GM23248 (cell line): Measurements from ENCODE around the gene TM9SF3. TPM values are rescaled to one million over a fixed set of nuclear protein-coding genes. Genes with fewer than 3 reads are reported as not detected.
A peak's percentile ranks its signal among the peaks of the same experiment; 100 is the strongest.

Source experiments
- DNase-seq: peaks from one replicate; pipeline ENCODE4 v3.0.0-alpha.2; 2015
- H2AFZ ChIP-seq: fragments of 200-600 bp; sonication (generic); 2 replicates; pipeline ENCODE4 v1.6.1; 2016; ENCODE audit warnings: antibody characterized with exemption
- H3F3A ChIP-seq: fragments of 200-600 bp; sonication (generic); 2 replicates; pipeline ENCODE4 v1.6.1; 2016; ENCODE audit warnings: mild to moderate bottlenecking, antibody characterized with exemption, mixed run types; ENCODE audit not compliant: insufficient read depth
- H3K27ac ChIP-seq: fragments of 200-600 bp; sonication (generic); 2 replicates; pipeline ENCODE4 v1.5.1; 2016; ENCODE audit warnings: mild to moderate bottlenecking
- H3K27me3 ChIP-seq: fragments of 200-600 bp; sonication (generic); replicated peaks from 2 replicates; pipeline ENCODE4 v1.6.1; 2016; ENCODE audit warnings: mild to moderate bottlenecking; ENCODE audit not compliant: insufficient read depth
- H3K36me3 ChIP-seq: fragments of 200-600 bp; sonication (generic); 2 replicates; pipeline ENCODE4 v1.6.1; 2016; ENCODE audit warnings: low read depth, mild to moderate bottlenecking
- H3K4me1 ChIP-seq: fragments of 200-600 bp; sonication (generic); 2 replicates; pipeline ENCODE4 v1.6.1; 2016; ENCODE audit warnings: mild to moderate bottlenecking; ENCODE audit not compliant: insufficient read depth
- H3K4me2 ChIP-seq: fragments of 200-600 bp; sonication (generic); one replicate; pipeline ENCODE4 v1.6.1; 2016; ENCODE audit warnings: mild to moderate bottlenecking; ENCODE audit not compliant: unreplicated experiment
- H3K4me3 ChIP-seq: fragments of 200-600 bp; sonication (generic); 2 replicates; pipeline ENCODE4 v1.5.1; 2016; ENCODE audit warnings: mild to moderate bottlenecking
- H3K79me2 ChIP-seq: fragments of 200-600 bp; sonication (generic); 2 replicates; pipeline ENCODE4 v1.6.1; 2016; ENCODE audit warnings: mild to moderate bottlenecking; ENCODE audit not compliant: insufficient read depth
- H3K9ac ChIP-seq: fragments of 200-600 bp; sonication (generic); 2 replicates; pipeline ENCODE4 v1.6.1; 2016; ENCODE audit warnings: mild to moderate bottlenecking
- H3K9me2 ChIP-seq: fragments of 200-600 bp; sonication (generic); 2 replicates; pipeline ENCODE4 v1.6.1; 2016; ENCODE audit warnings: mixed run types, mild to moderate bottlenecking, moderate library complexity; ENCODE audit not compliant: insufficient read depth
- H3K9me3 ChIP-seq: fragments of 200-600 bp; sonication (generic); one replicate; pipeline ENCODE4 v1.6.1; 2017; ENCODE audit warnings: low read depth
- H4K20me1 ChIP-seq: fragments of 200-600 bp; sonication (generic); 2 replicates; pipeline ENCODE4 v1.6.0; 2016; ENCODE audit not compliant: insufficient read depth
- EZH2 ChIP-seq: fragments of 200-600 bp; sonication (generic); IDR thresholded peaks from 2 replicates; pipeline ENCODE4 v1.6.1; 2018; ENCODE audit warnings: antibody characterized with exemption, mild to moderate bottlenecking; ENCODE audit not compliant: insufficient read depth, poor library complexity, severe bottlenecking
- EZH2phosphoT487 ChIP-seq: fragments of 200-600 bp; sonication (generic); IDR thresholded peaks from 2 replicates; pipeline ENCODE4 v1.6.1; 2018; ENCODE audit warnings: antibody characterized with exemption, moderate library complexity, mild to moderate bottlenecking, low read depth; ENCODE audit not compliant: insufficient read depth
- WGBS, 2 experiments: methylation state at CpG; one replicate each; pipeline ENCODE4 v1.1.6; 2015 to 2017; ENCODE audit warnings: low lambda C conversion rate in 2 of 2, low coverage in 1 of 2; ENCODE audit errors: missing lambda C conversion rate in 2 of 2; 5-methylcytosine and 5-hydroxymethylcytosine counted together
- in situ Hi-C: fragments of 300-500 bp; cut with MboI; formaldehyde crosslinking; loops from 2 replicates; pipeline ENCODE4 v1.15.0; 2020
- polyA plus RNA-seq: library from polyadenylated mRNA; unstranded; fragments of >200 nt; fragmentation: Nextera tagmentation; extraction: Ambion mirVana; gene quantifications from 2 replicates; pipeline ENCODE4 v1.2.1, GENCODE V29; 2016
- total RNA-seq: library from RNA; depleted of rRNA; stranded (reverse); fragments of >200 nt; shearing (Covaris generic); gene quantifications from 2 replicates; pipeline ENCODE4 v1.2.3, GENCODE V29; 2014

TM9SF3 gene
- total and polyA plus RNA-seq, 2 experiments from 2014 or later: 130 to 175 TPM

DNA sequence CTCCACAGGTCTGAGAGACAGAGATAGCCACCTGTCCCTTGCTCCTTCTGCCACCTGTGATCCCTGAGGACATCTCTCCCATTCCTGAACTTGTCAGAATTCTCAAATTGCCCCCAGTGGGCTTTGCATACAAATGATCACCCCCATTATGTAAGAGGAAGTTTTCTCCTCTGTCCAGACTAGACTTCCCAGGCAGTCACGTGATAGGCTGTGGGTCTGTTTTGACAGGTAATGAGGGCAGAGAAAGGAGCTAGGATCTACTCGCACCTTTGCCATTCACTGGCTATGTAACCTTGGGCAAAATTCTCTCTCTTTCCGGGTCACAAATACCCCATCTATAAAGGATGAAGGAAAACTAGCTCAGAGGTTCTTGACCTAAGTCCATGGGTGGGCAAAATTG lies 21.4 kb upstream of the TM9SF3 start:
- H3K36me3 ChIP-seq: no peaks in the 10 kb centered on the region
- H3F3A ChIP-seq: no peaks in the 10 kb centered on the region
- peaks cover 14% of the 10 kb centered on the region; the same call in 1 of the 2 replicates for H3K27me3 ChIP-seq
- peaks cover 9% of the 10 kb centered on the region; the same call in 1 of the 2 replicates for H3K4me1 ChIP-seq
- no peak overlapping the region for H3K27ac ChIP-seq
- TF ChIP-seq EZH2phosphoT487 (no peak), EZH2 (no peak)
- H3K9ac ChIP-seq: no peak overlapping the region
- H3K9me2 ChIP-seq: no peaks in the 10 kb centered on the region
- H3K4me2 ChIP-seq: no peak overlapping the region
- H3K79me2 ChIP-seq: no peaks in the 10 kb centered on the region
- DNase-seq: no peak
- H3K4me3 ChIP-seq: no peak overlapping the region
- no peaks in the 10 kb centered on the region for H4K20me1 ChIP-seq
- in situ Hi-C loops: no loop called here
- no peaks in the 10 kb centered on the region for H3K9me3 ChIP-seq
- H2AFZ ChIP-seq: no peak overlapping the region
- 58 to 60% methylated on average over 3 of the region's 3 CpGs for WGBS, 2 experiments

DNA sequence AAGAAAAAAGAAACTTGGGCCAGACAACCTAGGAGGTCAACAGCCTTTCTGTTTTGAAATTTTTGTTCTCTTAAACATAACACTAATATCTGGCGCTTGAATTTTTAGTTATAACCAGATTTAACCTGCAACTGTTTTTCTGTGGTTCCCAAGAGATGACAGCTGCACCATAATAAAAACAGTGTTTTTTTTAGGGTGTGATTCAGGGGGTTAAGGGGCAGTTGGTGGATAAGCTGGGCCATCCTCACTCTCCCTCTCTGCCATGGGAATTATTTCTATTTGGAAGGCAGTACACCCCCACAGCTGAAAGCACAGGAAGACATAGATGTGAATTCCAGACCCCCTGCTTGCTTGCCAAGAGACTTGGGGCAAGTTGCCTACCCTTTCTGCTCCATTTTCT lies 20.1 kb upstream of the TM9SF3 start:
- no peak overlapping the region for H3K4me3 ChIP-seq
- DNase-seq: no peak

DNA sequence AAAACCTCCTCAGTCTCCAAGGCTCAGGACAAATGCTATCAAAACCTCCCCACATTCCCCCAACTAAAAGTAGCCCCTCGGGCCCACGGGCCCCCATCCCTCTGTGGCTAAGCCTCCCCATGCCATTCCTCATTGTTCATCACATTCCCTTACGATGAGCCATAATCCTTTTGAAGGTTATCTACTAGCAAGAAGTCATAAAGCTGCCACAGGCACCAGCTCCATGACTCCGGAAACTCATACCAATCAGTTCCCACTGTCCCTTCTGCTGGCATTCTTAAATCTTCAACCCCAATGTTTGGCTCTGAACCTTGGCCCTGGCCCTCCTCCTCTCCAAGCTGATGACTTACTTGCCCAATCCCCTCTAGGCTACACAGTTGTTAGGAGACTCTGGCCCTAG lies 19.4 kb upstream of the TM9SF3 start:
- no peaks in the 10 kb centered on the region for H4K20me1 ChIP-seq
- H2AFZ ChIP-seq: no peak overlapping the region
- peaks cover 14% of the 10 kb centered on the region; the same call in 1 of the 2 replicates for H3K27me3 ChIP-seq
- no peak overlapping the region for H3K27ac ChIP-seq
- WGBS, 2 experiments: 39 to 44% methylated on average over 4 of the region's 4 CpGs
- no peak overlapping the region for H3K4me2 ChIP-seq
- H3K9me3 ChIP-seq: no peaks in the 10 kb centered on the region
- H3K4me1 ChIP-seq: peaks cover 9% of the 10 kb centered on the region; the same call in 1 of the 2 replicates
- no peak overlapping the region for H3K9ac ChIP-seq
- no peaks in the 10 kb centered on the region for H3K9me2 ChIP-seq
- no peaks in the 10 kb centered on the region for H3F3A ChIP-seq
- no peaks in the 10 kb centered on the region for H3K79me2 ChIP-seq
- DNase-seq: peak; percentile 26
- no peaks in the 10 kb centered on the region for H3K36me3 ChIP-seq
- in situ Hi-C loops: no loop called here
- H3K4me3 ChIP-seq: no peak overlapping the region
- TF ChIP-seq EZH2 (no peak), EZH2phosphoT487 (no peak)

More for the DNA sequence above, 20.1 kb upstream of the TM9SF3 start:
- peaks cover 9% of the 10 kb centered on the region; the same call in 1 of the 2 replicates for H3K4me1 ChIP-seq
- TF ChIP-seq EZH2 (no peak), EZH2phosphoT487 (no peak)
- no peaks in the 10 kb centered on the region for H3F3A ChIP-seq
- no peak overlapping the region for H3K4me2 ChIP-seq
- H2AFZ ChIP-seq: no peak overlapping the region
- no peaks in the 10 kb centered on the region for H3K36me3 ChIP-seq
- H4K20me1 ChIP-seq: no peaks in the 10 kb centered on the region
- no peaks in the 10 kb centered on the region for H3K9me3 ChIP-seq
- no peaks in the 10 kb centered on the region for H3K79me2 ChIP-seq
- 95 to 96% methylated on average over 1 of the region's 1 CpG for WGBS, 2 experiments
- no peak overlapping the region for H3K9ac ChIP-seq
- no peak overlapping the region for H3K27ac ChIP-seq
- no peaks in the 10 kb centered on the region for H3K9me2 ChIP-seq
- in situ Hi-C loops: no loop called here
- peaks cover 14% of the 10 kb centered on the region; the same call in 1 of the 2 replicates for H3K27me3 ChIP-seq

DNA sequence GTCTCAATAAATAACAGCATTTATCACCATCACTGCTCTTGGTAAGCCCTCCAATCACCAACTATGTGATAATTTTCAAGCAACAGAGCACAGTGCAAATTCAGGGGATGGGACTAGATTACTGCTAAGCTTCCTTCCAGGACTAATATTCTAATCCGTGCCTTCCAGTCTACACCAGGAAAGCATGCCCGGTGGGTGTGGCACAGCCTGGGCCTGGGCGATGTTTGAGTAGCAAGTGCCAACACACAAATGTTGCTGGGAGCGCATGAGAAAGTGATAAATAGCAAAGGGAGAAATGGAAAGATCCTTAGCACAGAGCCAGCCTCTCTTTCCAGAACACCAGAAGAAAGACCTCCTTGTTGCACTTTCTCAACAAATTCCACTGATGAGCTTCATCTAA lies 13.5 kb upstream of the TM9SF3 start:
- H3K4me3 ChIP-seq: no peak overlapping the region
- H3K9me3 ChIP-seq: no peaks in the 10 kb centered on the region
- H3K4me1 ChIP-seq: no peaks in the 10 kb centered on the region
- H3K9me2 ChIP-seq: no peaks in the 10 kb centered on the region
- H3K27me3 ChIP-seq: peaks cover 15% of the 10 kb centered on the region; the same call in 1 of the 2 replicates
- in situ Hi-C loops: no loop called here
- H3K36me3 ChIP-seq: no peaks in the 10 kb centered on the region
- H3K9ac ChIP-seq: no peak overlapping the region
- no peaks in the 10 kb centered on the region for H4K20me1 ChIP-seq
- H3K27ac ChIP-seq: no peak overlapping the region
- 8 to 10% methylated on average over 4 of the region's 4 CpGs for WGBS, 2 experiments
- no peak for TF ChIP-seq EZH2
- no peak for TF ChIP-seq EZH2phosphoT487
- no peak overlapping the region for H3K4me2 ChIP-seq
- no peak overlapping the region for H2AFZ ChIP-seq
- H3K79me2 ChIP-seq: no peaks in the 10 kb centered on the region
- DNase-seq: no peak
- no peaks in the 10 kb centered on the region for H3F3A ChIP-seq

DNA sequence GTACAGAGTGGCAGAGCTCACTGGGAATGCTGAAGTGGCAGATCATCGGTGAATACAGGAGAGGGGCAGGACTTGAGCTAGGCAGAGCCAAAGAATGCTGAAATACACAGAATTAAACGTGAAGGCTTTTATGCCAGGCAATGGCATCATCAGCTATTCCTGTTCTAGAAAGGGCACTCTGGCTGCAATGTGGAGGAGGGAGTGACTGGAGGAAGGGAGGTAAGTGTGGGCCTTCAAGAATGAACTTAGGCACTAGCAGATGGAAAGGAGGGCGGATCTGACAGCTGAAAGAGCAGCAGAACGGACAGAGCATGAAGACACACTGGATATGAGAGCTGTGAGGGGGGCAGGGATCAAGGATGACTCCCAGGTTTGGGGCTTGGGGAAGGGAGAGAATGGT lies 12.0 kb upstream of the TM9SF3 start:
- H3K4me2 ChIP-seq: no peak overlapping the region
- WGBS, 2 experiments: 16 to 28% methylated on average over 4 of the region's 4 CpGs
- in situ Hi-C loops: no loop called here
- no peaks in the 10 kb centered on the region for H3K9me3 ChIP-seq
- no peaks in the 10 kb centered on the region for H4K20me1 ChIP-seq
- H3K27ac ChIP-seq: no peak overlapping the region
- no peak for TF ChIP-seq EZH2
- no peak for TF ChIP-seq EZH2phosphoT487
- no peaks in the 10 kb centered on the region for H3K36me3 ChIP-seq
- peaks cover 15% of the 10 kb centered on the region; the same call in 1 of the 2 replicates for H3K27me3 ChIP-seq
- no peaks in the 10 kb centered on the region for H3K79me2 ChIP-seq
- no peak overlapping the region for H2AFZ ChIP-seq
- no peaks in the 10 kb centered on the region for H3K4me1 ChIP-seq
- no peak overlapping the region for H3K9ac ChIP-seq
- H3K4me3 ChIP-seq: no peak overlapping the region
- no peaks in the 10 kb centered on the region for H3K9me2 ChIP-seq
- no peaks in the 10 kb centered on the region for H3F3A ChIP-seq
- DNase-seq: no peak
